G401 (cell line): ENCODE results near the gene CEP112. TPM values are rescaled to one million over a fixed set of nuclear protein-coding genes. Genes with fewer than 3 reads are reported as not detected.
"Not testable (repeated sequence)": the region's sequence is repeated elsewhere in the genome, so short reads cannot be mapped to it uniquely, and the experiment has no call there.

Source experiments
- DNase-seq: peaks from one replicate; pipeline ENCODE4 v3.0.0-alpha.2; 2015; ENCODE audit warnings: low spot score
- in situ Hi-C: cut with HindIII; loops from 2 replicates; pipeline ENCODE4 v1.10.0; 2016; ENCODE audit warnings: low sequenced_read_pairs, mixed read lengths
- total RNA-seq: library from RNA; depleted of rRNA; stranded (reverse); fragments of >200 nt; shearing (Covaris generic); gene quantifications from 2 replicates; pipeline ENCODE4 v1.2.3, GENCODE V29; 2014

Gene CEP112
- total RNA-seq, 1 experiment from 2014 or later, result 9.6 TPM

DNA sequence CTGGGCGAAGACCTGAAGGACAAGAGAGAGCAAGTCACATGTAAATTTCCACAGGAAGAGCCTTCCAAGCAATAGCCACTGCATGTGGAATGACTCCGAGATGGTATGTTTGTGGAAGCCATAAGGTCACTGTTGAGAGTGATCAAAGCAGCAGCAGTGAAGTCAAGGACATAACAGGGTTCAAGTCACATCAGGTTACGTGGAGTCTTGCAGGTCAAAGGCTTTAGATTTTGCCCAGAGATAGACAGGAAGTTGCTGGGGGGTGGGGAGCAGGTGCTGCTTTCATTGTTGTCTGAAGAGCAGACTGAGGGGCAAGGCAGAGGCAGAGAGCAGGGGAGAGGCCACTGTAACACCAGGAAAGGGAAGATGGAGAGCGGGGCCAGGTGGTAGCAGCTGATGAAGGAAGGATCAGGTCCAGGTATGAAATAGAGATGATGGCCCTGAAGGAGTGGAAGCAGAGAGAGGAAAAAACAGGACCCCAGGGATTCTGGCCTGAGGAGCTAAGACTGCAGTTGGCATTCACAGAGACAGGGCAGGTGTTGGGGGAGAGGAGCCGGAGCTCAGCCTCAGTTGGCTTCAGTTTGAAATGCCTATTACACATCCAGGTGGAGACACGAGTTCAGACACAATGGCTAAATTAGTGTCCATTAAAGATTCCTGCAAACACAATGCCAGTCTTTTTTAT, 501.2 kb downstream of the CEP112 start:
- no peak for DNase-seq
- in situ Hi-C loops, result no loop called here

DNA sequence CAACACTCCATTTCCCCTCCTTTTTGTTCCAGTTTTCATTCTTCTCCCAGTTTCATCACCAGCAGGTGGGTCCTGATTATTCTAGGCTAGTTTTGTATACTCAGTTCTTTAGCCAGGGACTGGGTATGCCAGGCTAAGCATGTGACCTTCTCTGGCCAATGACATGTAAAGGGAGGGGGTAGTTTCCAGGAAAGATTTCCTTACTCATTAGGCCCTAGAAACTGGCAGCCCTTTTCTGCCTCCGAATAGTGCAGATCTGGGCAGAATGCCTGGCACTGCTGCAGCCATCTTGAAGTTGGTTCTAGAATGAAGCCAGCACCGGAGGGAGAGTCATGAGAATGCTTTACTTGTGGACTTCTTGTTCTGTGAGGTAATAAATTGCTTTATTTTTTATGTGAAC, 503.6 kb downstream of the CEP112 start:
- in situ Hi-C loops, result no loop called here
- no peak for DNase-seq

DNA sequence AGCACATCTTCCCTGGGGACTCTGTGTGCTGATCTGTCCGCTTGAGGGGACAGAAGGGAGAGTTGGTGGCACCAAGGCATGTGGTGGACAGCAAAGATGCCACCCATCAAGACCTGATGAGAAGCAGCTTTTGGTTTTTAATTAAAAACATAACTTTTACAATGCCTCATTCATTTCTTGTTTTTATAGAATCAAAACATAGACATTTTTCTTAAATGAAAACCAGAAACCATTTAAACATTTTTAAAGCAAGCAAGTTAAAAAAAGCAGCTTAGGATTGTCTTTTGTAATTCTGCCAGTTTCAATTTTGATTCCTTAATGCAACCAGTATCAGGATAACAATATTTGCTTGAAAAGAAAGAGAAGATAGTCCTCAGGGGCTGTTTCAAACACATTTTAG, 506.8 kb downstream of the CEP112 start:
- DNase-seq, result no peak
- in situ Hi-C loops, result no loop called here

DNA sequence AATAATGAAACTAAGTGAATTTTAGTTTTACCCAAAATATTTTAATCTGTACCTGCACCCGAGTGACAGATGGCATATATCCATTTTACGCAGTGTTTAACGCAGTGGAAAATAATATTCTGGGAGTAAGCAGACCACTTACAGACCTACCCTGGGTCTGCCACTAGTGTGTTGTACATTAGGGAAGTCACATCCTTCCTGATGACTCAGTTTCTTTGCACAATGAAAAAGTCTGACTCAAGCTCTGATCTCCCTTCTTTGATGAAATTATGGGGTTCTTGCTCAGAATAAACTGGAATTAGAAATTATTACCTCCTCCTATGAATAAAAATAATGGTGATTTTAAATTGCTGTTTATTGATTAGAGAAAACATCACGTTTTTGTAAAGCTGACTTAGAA, 507.3 kb downstream of the CEP112 start:
- in situ Hi-C loops, result no loop called here
- DNase-seq, result no peak

DNA sequence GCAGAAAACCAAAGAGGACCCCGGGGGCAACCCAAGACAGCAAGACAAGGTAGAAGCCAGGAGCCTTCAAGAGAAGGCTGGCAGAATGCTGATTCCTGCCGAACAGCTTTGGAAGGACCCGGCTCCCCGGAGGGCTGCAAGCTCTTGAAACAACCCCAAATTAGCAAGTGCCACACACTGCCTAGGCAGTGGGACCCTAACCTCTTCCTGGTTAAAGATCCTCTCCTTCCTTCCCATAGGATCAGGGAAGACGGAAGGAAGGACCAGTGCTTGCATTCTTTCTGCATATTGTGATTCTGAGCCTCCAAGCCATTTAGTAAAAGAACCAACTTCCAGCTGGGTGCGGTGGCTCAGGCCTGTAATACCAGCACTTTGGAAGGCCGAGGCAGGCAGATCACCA, 508.5 kb downstream of the CEP112 start:
- DNase-seq, result no peak
- in situ Hi-C loops, result no loop called here

DNA sequence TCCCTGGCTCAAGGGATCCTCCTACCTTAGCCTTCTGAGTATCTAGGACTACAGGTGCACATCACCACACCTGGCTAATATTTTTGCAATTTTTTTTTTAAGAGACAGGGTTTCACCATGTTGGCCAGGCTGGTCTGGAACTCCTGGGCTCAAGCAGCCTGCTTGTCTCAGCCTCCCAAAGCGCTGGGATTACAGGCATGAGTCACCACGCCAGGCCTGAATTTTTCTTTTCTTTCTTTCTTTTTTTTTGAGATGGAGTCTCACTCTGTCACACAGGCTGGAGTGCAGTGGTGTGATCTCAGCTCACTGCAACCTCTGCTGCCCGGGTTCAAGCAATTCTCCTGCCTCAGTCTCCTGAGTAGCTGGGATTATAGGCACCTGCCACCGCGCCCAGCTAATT, 510.2 kb downstream of the CEP112 start:
- in situ Hi-C loops, result not testable (repeated sequence)

DNA sequence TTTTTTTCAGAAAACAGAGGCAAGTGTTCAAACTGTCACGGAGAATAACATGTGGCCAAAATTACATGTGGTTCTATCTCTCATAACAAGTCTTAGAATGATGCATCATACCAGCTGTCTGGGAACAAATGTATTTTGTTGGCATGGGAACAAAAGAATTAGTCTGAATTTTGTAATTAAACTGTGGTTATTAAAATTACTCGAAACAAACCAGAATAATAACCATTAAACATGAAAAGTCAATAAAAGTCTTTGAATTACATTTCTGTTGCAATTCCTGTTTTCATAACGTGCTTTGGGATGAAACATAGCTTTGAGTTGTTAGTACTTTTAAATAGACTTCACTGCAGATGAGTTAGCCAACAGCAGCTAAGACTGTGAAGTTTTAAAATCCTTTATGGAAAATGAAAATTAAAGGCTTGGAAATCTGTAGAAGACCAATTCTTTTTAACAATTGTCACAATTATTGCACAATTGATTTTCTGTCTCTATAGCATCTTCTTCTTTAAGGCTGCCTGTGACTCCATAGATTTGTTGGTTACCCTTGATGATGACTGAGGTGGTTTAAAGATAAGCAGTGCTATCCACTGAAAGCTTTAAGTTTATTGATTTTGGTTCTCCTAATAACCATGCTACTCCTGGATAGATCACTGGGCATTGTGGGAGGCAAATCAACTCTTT, 512.6 kb downstream of the CEP112 start:
- DNase-seq, result no peak
- in situ Hi-C loops, result no loop called here

More for the DNA sequence above, 510.2 kb downstream of the CEP112 start:
- DNase-seq, result not testable (repeated sequence)

DNA sequence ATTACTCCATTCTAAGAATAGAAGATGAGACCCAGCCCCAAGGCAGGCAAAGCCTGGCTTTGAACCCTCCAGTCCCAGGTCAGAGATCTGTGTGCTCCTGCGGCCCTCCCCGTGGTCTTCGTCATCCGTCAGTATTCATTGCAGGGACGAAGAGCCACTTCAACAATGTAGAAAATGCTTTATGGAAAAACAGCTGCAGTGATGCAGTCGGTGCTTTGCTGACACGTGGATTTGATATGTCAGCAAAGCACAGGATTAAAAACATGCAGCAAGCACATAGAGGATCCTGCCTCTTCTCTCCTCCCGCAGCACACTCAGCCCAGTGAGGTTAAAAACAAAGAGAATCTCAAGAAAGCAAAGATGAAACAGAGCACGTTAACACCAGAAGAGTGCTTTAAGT, 513.4 kb downstream of the CEP112 start:
- in situ Hi-C loops, result no loop called here
- DNase-seq, result no peak

DNA sequence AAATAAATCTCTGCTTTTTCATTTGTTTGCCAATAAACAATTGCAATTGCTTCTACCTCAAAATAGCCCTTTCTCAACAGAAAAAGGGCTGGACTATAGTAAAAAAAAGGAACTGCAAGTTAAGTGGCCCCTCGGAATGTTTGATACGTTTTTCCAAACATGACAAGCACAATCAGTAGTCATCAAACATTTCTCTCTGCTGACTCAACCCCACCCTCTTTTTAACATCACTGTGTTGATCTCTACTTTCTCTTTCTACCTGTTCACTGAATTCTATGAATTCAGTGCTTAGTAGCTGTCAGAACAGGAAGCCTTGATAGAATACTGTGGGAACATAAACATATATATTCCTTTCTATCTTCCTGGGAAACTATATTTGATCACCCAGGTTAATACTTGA, 514.0 kb downstream of the CEP112 start:
- no peak for DNase-seq
- in situ Hi-C loops, result no loop called here

DNA sequence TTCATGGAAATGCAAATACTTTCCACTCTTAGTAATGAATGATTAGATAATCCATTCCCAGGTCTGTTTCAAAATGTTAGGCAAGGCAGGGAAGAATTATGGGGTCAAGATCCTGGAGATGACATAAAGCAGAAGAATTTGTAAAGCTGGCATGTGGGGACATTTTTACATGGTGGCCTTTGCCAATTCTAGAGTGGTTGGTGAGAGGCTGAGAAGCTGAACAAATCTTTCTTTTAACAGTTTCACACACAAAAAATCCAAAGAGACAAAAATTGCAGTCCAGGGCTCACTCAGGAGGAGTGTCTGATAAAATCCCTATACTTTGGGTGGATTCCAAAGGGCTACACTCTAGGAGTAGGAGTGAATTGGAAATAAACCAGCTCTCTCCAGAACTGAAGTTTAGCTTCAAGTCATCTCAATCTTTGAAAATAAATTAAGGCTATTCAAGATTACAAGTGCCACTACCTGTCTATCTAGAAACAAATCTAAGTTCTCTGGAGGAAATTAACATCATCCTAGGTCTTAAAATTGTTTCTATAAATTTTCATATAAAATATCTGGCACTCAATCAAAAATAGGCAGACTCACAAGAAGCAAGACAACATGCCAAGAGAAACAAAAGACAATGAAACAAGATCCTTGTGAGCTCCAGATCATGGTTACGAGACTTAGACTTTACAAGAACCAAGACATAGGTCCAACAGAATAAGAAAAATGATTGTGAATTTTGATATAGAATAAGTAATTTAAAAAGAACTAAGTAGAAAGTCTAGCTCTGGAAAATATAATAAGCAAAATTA, 517.5 kb downstream of the CEP112 start:
- in situ Hi-C loops, result no loop called here
- DNase-seq, result no peak

DNA sequence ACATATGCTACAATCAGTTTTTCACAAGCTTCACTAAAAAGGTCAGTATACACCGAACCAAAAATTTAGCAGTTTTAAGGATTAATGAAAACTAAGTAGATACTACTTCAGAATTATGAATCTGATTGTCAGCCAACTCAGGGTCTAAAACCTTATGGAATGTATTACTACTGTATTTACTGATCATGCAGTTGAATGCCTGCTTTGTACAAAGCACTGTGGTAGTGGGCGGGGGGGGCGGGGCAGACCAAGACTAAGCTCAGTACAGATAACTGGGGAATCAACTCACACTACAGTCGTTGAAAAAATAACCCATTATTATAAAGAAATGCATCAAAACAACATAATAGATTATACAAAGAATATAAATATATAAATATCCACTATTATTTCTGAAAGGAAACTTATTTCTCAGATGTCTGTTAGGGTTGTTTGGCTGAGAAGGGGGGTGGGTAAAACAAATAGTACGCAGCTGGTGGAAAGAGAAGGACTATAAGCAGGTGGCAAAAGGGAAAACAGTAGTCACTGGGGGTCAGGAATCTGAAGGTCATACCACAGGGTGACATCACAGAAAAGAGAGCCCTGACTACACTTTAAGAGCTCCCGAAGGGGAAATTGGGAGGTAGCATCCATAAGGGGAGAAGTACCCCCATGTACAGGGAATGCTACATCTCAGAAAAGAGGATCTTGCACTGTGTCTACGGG, 521.1 kb downstream of the CEP112 start:
- DNase-seq, result no peak
- in situ Hi-C loops, result no loop called here

DNA sequence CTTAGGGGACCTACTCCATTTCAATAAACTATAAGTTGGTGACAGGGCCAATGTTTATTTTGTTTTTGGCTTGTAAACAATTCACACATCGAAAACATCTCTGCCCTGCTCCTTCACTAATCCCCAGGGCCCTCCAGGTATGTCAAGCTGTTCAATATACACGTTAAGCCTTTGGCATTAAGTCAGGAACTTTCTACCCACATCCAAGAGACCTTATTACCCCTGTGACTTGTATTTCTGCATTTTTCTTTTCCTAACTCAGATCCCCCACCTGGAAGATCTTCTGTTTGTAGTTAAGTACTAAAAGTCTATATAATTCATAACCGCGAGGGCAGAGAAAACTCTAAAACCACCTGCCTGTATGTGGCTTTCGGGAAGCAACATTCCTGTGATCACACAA, 523.7 kb downstream of the CEP112 start:
- in situ Hi-C loops, result no loop called here
- DNase-seq, result no peak

DNA sequence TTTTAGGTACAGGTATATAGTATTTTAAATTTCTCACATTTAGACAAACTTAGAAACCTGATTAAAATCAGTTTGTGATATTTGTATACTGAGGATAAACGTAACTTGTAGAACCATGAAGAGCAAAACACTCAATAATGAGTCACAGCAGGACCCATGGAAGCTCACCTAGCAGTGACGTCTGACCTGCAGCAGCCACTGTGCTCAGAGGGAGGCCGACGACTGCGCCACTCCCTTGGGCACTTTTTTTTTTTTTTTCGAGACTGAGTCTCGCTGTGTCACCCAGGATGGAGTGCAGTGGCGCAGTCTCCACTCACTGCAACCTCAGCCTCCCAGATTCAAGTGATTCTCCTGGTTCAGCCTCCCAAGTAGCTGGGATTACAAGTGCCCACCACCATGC, 524.3 kb downstream of the CEP112 start:
- DNase-seq, result no peak
- in situ Hi-C loops, result no loop called here

DNA sequence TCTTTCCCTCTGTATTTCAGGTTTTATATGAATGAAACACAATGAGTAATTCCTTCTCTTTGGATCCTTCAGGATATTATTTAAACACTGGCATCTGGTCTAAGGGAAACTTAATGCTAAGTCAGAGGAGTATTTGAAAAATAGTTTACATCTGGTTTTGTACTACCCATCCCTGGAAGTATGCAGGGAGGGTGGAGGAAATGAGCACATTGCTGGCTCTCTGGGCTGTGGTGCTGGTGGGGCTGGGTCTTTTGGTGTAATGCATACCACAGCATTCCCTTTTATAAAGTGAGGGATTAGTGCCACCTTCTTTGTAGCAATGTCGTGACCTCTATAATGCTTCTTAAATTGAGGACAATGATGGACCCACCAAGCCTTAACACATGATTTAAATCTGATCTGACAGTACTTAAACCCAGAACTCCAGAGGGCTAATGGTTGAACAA, 525.0 kb downstream of the CEP112 start:
- no peak for DNase-seq
- in situ Hi-C loops, result no loop called here

DNA sequence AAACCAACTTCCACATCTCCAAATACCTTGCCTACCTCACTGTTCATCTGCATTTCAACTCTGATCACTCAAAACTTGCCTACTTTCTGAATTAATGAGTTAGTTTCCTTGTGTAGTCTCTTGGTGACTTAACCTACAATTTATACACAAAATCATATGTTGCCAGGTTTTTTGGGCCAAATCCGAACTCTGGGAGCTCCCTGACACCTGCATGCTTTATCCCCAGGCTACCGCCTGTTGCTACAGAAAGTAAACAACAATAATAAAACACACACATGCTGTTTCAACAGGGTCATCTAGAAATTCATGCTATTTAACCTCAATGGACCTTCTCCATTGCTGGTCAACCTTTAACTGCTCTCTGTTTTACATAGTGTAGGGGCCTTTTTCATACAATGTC, 526.0 kb downstream of the CEP112 start:
- in situ Hi-C loops, result no loop called here
- DNase-seq, result no peak

DNA sequence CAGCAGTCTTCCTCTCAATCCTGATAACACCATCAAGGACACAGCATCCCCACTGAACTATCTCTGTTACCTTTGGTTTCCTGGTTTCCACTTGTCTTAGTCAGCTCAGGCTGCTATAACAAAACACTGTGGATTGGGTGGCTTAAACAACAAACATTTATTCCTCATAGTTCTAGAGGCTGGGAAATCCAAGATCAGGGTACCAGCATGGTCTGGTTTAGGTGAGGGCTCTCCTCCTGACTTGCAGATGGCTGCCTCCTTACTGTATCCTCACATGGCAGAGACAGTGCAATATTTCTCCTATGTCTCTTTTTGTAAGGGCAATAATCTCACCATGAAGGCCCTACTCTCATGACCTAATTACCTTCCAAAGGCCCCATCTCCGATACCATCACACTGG, 527.2 kb downstream of the CEP112 start:
- in situ Hi-C loops, result no loop called here
- DNase-seq, result no peak

DNA sequence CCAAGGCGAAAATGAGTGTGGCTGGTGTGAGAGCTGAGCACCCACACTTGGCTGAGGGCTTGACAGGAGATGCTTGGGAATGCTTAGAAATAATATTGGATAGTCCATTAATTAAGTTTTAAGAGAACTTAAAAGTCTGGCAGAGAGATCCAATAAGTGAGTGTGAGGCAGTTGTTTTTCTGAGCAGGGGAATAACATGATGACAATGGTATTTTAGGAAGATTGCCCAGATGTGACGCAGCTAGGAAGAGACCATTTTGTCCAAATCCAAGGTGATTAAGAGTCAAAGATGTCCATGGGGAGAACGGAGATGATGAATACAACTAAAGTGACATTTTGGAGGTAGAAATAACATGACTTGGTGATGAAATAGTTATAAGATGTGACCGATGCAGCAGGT, 527.7 kb downstream of the CEP112 start:
- in situ Hi-C loops, result no loop called here
- DNase-seq, result no peak

DNA sequence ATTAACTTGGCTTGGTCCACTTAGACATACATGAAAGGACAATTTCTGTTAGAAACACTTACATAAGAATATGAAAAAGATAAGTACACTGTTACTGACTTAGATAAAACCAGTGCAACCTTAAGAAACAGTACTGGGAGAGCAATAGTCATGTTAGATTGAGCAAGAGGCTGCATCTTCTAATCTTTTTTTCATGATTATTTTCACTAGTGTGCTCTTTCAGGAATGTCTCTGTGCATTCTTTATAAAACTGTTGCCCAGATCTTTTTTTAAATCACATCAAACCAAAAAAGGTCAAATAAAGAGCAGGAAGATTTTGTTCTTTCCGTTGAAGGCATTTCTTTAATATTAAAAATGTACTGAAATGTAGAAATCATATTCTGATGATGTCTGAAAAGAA, 529.7 kb downstream of the CEP112 start:
- in situ Hi-C loops, result no loop called here

DNA sequence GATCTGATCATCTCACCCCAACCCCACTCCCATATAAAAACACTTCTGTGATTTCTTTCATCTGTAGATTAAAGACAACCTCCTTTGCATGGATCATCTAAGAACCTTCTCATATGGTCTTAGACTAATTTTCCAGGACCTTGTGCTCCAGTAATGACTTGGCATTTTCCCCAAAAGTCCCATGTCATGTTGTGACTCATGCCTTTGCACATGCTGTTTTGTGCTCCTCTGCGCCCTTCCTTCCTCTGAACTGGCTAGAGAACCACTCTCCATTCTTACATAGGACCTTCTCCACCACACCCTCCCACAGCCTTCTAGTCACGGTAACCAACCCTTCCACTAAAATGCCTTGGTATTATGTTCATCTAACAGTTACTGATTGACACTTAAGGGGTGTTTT, 531.0 kb downstream of the CEP112 start:
- in situ Hi-C loops, result no loop called here
- no peak for DNase-seq

More for the DNA sequence above, 529.7 kb downstream of the CEP112 start:
- no peak for DNase-seq

DNA sequence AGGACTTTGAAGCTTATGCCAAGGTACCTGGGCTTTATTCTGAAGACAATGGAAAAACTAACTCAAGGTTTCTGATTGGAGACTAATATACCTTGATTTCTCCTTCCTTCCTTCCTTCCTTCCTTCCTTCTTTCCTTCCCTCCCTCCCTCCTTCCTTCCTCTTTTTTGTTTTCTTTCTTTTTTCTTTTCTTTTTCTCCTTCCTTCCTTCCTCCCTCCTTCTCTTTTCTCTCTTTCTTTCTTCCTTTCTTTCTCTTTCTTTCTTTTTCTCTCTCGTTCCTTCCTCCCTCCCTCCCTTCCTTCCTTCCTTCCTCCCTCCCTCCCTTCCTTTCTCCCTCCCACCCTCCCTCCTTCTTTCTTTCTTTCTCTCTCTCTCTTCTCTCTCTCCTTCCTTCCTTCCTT, 531.9 kb downstream of the CEP112 start:
- in situ Hi-C loops, result no loop called here
- DNase-seq, result no peak
